C4-2B (cell line): ENCODE results near the gene SNX8.

Source experiments
- H3K27ac ChIP-seq: fragments of 450-650 bp; 2 replicates; pipeline ENCODE4 v1.5.1; 2017
- ZFX ChIP-seq: fragments of 450-650 bp; IDR thresholded peaks from 2 replicates; pipeline ENCODE4 v1.6.1; 2017
- TF ChIP-seq, protein P1 (sequence below): fragments of 450-650 bp; conservative IDR thresholded peaks from 2 replicates; pipeline ENCODE4 v1.5.1; 2017; ENCODE audit warnings: mild to moderate bottlenecking

The SNX8 gene

DNA sequence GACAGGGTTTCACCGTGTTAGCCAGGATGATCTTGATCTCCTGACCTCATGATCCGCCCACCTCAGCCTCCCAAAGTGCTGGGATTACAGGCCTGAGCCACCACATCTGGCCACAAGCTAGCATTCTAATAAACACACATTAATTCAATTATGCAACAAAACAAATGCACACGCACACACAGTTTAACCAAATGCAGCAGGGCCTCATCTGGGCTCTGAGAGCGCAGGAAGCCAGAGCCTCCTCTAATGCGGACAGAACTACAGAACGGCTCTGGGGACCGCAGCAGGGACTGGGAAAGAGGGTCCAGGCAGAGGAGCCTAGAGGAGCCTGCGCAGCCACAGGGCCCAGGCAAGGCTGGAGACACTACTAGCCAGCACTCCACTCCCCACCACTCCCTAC, 85.3 kb downstream of the SNX8 start:
- TF ChIP-seq, protein P1, sequence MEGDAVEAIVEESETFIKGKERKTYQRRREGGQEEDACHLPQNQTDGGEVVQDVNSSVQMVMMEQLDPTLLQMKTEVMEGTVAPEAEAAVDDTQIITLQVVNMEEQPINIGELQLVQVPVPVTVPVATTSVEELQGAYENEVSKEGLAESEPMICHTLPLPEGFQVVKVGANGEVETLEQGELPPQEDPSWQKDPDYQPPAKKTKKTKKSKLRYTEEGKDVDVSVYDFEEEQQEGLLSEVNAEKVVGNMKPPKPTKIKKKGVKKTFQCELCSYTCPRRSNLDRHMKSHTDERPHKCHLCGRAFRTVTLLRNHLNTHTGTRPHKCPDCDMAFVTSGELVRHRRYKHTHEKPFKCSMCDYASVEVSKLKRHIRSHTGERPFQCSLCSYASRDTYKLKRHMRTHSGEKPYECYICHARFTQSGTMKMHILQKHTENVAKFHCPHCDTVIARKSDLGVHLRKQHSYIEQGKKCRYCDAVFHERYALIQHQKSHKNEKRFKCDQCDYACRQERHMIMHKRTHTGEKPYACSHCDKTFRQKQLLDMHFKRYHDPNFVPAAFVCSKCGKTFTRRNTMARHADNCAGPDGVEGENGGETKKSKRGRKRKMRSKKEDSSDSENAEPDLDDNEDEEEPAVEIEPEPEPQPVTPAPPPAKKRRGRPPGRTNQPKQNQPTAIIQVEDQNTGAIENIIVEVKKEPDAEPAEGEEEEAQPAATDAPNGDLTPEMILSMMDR: no peak
- no peak for TF ChIP-seq ZFX
- H3K27ac ChIP-seq: no peak overlapping the region

DNA sequence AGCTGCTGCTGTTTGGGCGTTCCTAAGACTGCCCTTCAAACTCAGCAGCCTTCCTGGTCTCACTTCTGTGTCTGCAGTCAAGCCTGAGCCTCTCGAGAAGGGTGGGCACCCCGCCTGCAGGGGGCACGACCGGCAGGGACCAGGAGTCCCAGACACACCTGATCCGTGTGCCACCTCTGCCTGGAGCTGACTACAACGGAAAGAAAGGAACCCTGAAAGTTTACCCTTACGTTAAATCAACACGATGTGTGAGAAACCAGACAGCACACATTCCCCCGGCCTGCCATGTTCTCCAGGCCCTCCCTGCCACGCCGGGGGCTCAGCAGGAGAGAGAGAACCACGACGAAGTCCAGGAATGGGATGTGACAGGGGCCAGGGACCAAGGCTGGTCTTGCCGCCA, 86.5 kb downstream of the SNX8 start:
- TF ChIP-seq, protein P1: no peak
- TF ChIP-seq ZFX: no peak

DNA sequence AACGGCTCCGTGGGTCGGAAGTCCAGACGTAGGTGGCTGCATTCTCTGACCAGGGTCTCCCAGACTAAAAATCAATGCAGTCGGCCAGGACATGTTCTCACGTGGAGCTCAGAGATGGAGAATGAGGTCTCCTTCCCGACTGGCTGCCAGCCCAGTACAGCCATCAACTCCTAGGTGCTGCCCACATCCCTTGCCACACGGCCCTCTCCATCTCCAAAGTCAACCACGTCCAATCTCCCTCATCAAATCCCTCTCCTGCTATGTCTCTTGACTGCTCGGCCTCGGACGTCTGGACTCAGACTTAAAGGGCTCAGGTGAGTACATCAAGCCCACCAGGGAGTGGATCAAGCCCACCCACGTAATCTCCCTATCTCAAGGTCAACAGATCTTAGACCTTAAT, 88.4 kb downstream of the SNX8 start:
- no peak overlapping the region for H3K27ac ChIP-seq
- no peak for TF ChIP-seq ZFX
- TF ChIP-seq, protein P1: no peak

More for the DNA sequence above, 86.5 kb downstream of the SNX8 start:
- no peak overlapping the region for H3K27ac ChIP-seq

DNA sequence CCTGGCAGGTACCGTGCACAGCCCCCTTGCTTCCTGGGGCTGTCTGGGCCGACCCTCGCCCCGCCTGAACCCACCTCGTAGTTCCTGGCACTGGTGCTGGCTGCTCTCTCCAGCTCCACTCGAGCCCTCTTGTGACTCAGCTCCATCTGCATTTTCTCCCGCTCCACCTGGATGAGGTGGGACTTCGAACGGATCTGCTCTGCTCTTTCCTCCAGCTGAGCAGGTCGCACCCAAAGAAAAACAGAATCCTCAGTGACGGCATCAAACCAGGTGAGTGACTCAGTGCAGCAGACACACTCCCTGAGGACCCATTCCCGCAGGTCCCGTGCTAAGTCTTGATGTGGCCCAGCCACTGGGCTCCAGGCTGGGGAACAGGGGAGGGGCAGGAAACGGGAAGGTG, 88.9 kb downstream of the SNX8 start:
- TF ChIP-seq, protein P1: no peak
- no peak for TF ChIP-seq ZFX
- no peak overlapping the region for H3K27ac ChIP-seq

DNA sequence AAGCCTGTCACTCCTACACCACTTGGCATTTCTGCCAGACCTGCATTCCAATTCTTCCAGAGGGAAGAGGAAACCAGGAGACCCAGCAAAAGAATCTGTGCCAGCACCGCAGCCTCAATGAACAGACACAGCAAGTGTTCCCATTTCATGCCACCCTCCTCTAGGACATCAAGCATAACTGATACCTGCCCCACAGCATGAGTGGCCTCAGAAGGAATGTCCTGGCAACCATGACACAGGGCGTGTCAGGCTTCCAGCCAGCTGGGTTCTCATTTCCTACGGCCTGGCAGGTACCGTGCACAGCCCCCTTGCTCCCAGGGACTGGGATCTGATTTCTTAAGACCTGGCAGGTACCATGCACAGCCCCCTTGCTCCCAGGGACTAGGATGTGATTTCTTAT, 89.3 kb downstream of the SNX8 start:
- no peak overlapping the region for H3K27ac ChIP-seq
- no peak for TF ChIP-seq ZFX
- TF ChIP-seq, protein P1: no peak

DNA sequence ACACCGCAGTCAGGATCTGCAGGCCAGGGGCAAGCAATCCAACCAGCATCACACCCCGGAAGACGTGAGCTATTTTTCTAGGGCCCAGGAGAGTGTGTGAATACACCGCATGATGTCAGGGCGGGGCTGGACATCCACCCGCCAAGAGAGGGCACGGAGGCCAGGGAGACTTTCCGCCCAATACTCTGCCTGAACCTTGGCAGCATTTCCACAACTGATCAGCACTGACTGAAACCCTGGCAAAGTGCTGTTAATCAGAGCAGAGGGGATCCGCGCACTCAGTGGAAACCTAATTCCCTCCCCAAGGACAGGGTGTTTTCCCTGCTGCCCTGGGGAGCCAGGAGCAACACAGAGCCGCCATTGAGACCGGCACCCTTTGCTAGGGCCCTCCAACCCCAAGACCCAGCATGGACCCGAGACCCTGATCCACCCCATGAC, 89.7 kb downstream of the SNX8 start:
- no peak overlapping the region for H3K27ac ChIP-seq
- TF ChIP-seq, protein P1: no peak
- no peak for TF ChIP-seq ZFX

DNA sequence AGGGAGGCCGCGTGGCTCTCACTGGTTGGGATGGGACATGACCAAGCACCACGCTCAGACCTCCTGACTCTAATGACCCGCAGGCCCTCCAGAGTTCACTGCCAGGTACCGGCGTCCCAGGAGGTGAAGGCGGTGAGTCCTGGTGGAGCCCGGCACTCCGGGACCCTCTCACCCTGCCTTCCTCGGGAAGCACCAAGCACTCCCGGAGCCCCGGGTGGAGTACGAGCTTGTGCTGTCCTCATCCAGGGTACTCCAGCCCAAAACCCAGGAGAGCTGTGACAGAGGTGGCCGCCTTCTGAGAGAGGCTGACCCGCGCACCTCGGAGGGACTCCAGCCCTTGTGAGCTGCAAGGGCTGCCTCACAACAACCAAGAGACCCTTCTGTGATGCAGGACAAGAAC, 90.9 kb downstream of the SNX8 start:
- H3K27ac ChIP-seq: no peak overlapping the region
- no peak for TF ChIP-seq ZFX
- TF ChIP-seq, protein P1: no peak
